ENCODE measurements around the gene CFAP410.

Gene CFAP410

GRCh38 chr21:44337941-44338895 is 972 bp downstream of the CFAP410 start:
- Histone ChIP-seq H3K27me3 (no peaks in the 10 kb centered on the region), H3K4me1 (peaks cover 5% of the 10 kb centered on the region), H3K9me3 (no peaks in the 10 kb centered on the region), H3K36me3 (no peaks in the 10 kb centered on the region), H3K4me3 (ENCODE audit: low read depth, low read length) (peak overlapping the region; percentile 55)
- TF ChIP-seq CTCF (IDR thresholded peaks at IDR 0.05; ENCODE audit: low read depth, low read length): peak; percentile 56
- peak; percentile 69 for DNase-seq

GRCh38 chr21:44337449-44337848 is 1.7 kb downstream of the CFAP410 start:
- Histone ChIP-seq H3K27me3 (no peaks in the 10 kb centered on the region), H3K36me3 (no peaks in the 10 kb centered on the region), H3K4me1 (peaks cover 5% of the 10 kb centered on the region), H3K9me3 (no peaks in the 10 kb centered on the region), H3K4me3 (ENCODE audit: low read depth, low read length) (no peak overlapping the region)
- no peak for DNase-seq
- TF ChIP-seq CTCF (IDR thresholded peaks at IDR 0.05; ENCODE audit: low read depth, low read length): no peak

- Histone ChIP-seq H3K27me3 (no peaks in the 10 kb centered on the region), H3K4me3 (ENCODE audit: low read depth, low read length) (no peak overlapping the region), H3K36me3 (no peaks in the 10 kb centered on the region), H3K9me3 (no peaks in the 10 kb centered on the region), H3K4me1 (peaks cover 5% of the 10 kb centered on the region)
- no peak for DNase-seq
- TF ChIP-seq CTCF (IDR thresholded peaks at IDR 0.05; ENCODE audit: low read depth, low read length): no peak
Measured at GRCh38 chr21:44335266-44336059, 3.7 kb downstream of the CFAP410 start.

- H3K27me3 ChIP-seq: no peaks in the 10 kb centered on the region
- H3K4me3 ChIP-seq (ENCODE audit: low read depth, low read length): no peak overlapping the region
- no peaks in the 10 kb centered on the region for H3K36me3 ChIP-seq
- TF ChIP-seq CTCF (IDR thresholded peaks at IDR 0.05; ENCODE audit: low read depth, low read length): no peak
- no peaks in the 10 kb centered on the region for H3K9me3 ChIP-seq
- peaks cover 7% of the 10 kb centered on the region for H3K4me1 ChIP-seq
- DNase-seq: no peak
Measured at GRCh38 chr21:44334329-44335030, 4.7 kb downstream of the CFAP410 start.

- Histone ChIP-seq H3K4me1 (peaks cover 10% of the 10 kb centered on the region), H3K36me3 (no peaks in the 10 kb centered on the region), H3K27me3 (no peaks in the 10 kb centered on the region), H3K4me3 (ENCODE audit: low read depth, low read length) (no peak overlapping the region), H3K9me3 (no peaks in the 10 kb centered on the region)
- DNase-seq: no peak
- TF ChIP-seq CTCF (IDR thresholded peaks at IDR 0.05; ENCODE audit: low read depth, low read length): no peak
Measured at GRCh38 chr21:44333509-44334328, 5.5 kb downstream of the CFAP410 start.

Measured in BE2C (cell line).